NCI-H2081 (cell line): ENCODE data around the gene RAB3IL1.
"Not testable (repeated sequence)": the region's sequence is repeated elsewhere in the genome, so short reads cannot be mapped to it uniquely, and the experiment has no call there.

ENCODE experiments used
- DNase-seq, 2 experiments: peaks; one replicate each; lab custom pipeline; 2025; lab: John Stamatoyannopoulos, UW

RAB3IL1 gene

DNA sequence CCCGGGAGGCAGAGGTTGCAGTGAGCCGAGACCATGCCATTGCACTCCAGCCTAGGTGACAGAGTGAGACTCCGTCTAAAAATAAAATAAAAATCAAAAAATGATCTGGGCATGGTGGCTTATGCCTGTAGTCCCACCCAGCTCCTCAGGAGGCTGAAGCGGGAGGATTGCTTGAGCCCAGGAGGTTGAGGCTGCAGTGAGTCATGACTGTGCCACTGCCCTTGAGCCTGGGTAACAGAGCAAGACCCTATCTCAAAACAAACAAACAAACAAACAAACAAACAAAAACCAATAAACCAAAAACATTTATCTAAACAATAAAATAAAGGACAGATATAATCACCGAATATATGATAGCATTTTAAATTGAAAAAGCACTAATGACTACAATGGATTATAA lies 36.3 kb upstream of the RAB3IL1 start:
- not testable (repeated sequence) for DNase-seq

DNA sequence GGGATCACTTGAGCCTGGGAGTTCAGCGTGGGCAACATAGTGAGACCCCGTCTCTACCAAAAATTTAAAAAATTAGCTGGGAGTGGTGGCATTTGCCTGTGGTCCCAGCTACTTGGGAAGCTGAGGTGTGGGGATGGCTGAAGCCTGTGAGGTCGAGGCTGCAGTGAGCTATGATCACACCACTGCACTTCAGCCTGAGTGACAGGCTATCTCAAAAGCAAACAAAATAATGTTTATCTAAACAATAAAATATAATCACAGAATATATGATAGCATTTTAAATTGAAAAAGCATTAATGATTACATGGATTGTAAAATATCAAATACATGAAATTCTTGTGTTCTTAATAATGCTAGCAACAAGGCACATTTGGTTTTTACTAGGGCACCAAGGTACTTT lies 35.5 kb upstream of the RAB3IL1 start:
- DNase-seq, result no peak

DNA sequence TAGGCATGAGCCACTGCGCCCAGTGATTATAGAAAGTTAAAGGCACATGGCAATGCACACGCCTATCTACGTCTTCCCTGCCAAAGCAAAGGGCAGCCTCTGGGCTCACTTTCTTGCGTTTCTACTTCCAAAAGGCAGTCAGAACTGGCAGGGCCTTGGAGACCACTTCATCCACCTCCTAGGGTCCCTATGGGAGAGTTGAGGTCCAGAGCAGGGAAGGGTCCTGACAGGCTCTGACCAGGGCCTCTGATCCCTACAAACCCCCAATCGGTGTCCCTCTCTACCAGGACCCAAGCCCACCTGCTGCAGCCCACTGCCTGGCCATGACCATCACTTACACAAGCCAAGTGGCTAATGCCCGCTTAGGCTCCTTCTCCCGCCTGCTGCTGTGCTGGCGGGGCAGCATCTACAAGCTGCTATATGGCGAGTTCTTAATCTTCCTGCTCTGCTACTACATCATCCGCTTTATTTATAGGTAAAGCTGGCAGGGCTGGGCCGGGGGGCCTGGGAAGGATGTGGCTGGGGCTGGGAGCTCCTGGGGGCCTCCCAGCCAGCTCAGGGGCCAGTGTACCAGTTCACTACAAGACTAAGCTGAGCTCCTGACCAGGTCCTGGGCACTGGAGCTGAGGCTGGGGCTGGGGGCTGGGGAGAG lies 34.2 kb upstream of the RAB3IL1 start:
- DNase-seq, result no peak

DNA sequence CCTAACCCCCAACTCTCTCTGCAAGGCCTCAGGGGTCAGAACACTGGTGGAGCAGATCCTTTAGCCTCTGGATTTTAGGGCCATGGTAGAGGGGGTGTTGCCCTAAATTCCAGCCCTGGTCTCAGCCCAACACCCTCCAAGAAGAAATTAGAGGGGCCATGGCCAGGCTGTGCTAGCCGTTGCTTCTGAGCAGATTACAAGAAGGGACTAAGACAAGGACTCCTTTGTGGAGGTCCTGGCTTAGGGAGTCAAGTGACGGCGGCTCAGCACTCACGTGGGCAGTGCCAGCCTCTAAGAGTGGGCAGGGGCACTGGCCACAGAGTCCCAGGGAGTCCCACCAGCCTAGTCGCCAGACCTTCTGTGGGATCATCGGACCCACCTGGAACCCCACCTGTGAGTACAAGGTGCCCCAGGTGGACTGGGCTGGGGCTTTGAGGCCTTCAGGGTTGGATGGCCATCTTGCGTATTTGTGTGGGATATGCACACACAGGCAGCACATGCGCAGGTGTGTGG lies 32.7 kb upstream of the RAB3IL1 start, which contains the start of gene BEST1:
TSS of gene BEST1 (plus strand) at position 317 of the 513 bp plus-strand sequence. CDS start 1,456 bp downstream, outside the sequence.
- no peak for DNase-seq

DNA sequence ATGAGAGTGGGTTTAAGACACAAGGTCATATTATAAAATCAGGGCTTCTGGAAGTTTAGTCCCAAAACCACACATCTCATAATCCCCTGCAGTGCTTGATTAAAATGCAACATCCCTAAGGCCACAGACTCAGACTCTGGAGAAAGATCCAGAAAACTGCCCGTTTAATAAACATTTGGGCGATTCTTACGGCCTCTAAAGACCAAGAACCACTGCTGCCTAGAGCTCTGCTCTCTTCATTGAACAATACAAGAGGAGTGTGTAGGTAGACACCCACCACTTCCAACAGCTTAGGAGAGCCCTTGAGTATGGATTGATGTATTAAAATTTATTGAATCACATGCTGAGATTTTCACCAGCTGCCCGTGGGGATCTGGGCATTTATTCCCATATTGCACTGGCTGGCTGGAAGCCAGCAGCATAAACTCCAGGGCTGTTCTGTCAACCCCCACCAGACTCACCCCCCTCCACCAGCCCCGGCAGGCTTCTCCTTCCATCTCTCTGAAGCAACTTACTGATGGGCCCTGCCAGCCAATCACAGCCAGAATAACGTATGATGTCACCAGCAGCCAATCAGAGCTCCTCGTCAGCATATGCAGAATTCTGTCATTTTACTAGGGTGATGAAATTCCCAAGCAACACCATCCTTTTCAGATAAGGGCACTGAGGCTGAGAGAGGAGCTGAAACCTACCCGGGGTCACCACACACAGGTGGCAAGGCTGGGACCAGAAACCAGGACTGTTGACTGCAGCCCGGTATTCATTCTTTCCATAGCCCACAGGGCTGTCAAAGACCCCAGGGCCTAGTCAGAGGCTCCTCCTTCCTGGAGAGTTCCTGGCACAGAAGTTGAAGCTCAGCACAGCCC lies 32.0 kb upstream of the RAB3IL1 start:
- DNase-seq, result peak; percentile 43 to 71

DNA sequence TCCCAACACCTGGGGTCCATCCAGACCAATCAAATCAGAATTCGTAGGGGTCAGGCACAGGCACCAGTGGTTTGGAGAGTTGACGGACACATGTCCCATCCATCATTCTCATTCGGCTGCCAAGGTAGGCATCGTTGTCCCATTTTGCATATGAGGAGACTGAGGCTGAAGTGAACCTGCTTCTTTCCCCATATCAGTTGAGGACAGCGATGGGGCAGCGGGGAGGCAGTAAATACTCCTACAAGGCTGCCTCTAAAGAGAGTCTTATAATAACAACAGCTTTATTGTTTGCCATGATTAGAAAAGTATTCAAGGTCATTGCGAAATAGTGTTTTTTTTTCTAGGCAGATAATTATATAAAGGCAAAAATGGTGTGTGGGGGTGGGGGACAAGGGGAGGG lies 31.1 kb upstream of the RAB3IL1 start:
- DNase-seq, result no peak

DNA sequence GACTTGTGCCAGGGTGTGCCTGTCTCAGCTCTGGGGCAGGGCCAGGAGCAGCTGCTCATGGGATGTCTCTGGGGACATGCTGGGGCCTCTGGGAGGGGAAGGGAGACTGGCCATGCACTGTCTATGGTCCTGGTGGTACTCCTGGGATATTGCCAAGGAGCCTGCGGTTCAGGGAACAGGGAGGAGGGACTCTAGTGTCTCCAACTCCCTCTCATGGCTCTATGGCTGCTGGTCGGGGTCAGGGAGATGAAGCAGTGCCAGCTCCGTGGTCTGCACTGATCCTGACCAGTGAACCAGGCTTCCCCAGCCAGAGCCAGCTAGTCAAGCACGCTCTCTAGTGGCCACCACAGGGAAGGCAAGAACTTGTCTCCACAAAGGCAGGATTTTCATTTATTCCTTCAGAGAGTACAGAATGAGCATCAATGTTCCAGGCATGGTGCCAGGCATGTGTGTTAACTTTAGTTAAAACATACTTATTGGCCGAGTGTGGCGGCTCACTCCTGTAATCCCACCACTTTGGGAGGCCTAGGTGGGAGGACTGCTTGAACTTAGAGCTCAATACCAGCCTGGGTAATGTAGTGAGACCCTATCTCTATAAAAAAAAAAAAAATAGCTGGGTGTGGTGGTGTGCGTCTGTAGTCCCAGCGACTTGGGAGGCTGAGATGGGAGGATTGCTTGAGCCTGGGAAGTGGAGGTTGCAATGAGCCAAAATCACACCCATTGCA lies 30.3 kb upstream of the RAB3IL1 start:
- DNase-seq, result peak; percentile 70 to 76

DNA sequence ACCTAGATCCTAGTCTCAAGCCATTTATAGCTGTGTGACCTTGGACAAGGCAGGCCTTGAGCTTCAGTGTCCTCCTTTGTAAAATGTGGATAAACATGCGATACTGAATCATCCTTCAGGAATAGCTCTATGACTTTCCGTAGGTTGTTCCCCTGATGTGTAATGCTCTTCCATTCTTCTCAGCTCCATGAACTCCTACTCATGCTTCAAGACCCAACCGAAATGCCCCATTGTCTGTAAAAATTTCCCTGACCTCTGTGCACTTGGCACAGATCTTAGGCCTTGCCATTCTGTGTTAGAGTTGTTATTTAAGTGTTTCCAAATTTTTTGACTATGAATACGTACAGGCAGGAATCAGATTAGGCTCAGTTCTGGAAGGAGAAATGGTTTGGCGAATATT lies 29.5 kb upstream of the RAB3IL1 start:
- no peak for DNase-seq

DNA sequence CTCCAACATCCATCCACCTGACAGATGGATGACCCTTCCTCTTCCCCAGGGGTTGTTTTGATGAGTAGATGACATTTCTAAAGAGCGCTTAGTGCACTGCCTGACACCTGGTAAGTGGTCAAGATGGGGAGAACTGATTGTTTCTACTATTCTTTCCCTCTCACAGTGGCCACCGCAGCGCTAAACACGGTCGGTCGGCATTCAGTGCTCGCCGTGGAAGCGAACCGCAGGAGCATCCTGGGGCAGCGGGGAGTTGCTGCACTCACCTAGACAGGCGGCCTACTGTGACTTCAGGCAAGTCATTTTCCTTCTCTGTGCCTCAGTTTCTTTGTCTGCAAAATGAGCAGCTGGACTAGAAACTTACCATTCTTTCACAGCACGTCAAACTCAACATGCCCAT lies 27.8 kb upstream of the RAB3IL1 start:
- DNase-seq, result no peak

DNA sequence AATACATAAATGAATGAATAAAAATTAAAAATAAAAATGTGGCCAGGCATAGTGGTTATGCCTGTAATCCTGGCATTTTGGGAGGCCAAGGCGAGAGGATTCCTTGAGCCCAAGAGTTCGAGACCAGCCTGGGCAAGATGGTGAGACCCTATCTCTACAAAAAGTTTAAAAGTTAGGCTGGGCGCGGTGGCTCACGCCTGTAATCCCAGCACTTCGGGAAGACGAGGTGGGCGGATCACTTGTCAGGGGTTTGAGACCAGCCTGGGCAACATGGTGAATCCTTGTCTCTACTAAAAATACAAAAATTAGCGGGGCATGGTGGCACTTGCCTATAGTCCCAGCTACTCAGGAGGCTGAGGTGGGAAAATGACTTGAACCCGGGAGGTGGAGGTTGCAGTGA lies 23.1 kb upstream of the RAB3IL1 start:
- DNase-seq, result no peak

DNA sequence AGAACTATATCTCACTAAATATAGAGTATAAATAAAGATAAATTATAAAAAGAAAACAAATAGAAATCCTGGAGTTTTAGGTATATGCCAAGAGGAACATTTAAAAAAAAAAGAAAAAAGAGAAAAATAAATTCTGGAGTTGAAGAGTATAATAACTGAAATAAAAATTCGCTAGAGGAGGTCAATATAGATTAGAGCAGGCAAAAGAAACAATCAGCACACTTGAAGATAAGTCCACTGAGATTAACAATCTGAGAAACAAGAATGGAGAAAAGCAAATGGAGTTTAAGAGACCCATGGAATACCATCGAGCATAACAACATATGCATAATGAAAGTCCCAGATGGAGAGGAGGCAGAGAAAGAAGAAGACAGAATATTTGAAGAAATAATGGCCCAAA lies 18.5 kb upstream of the RAB3IL1 start:
- DNase-seq, result no peak

DNA sequence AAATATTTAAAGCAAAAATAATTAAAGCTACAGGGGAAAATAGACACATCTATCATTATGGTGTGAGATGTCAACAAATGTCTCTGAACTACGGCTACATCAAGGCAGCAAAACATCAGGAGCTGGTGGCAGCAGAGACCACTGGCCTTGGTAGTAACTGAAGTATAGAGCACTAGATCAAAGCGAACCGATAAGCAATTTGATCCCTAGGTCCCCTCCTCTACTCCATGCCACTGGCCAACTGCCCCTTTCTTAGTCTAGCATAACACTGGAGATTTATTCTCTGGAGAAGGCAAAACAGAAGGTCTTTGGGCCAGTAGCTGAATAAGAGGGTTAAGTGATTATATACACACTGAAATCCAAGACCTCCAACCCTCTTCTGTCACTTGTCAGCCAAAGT lies 13.6 kb upstream of the RAB3IL1 start:
- no peak for DNase-seq

DNA sequence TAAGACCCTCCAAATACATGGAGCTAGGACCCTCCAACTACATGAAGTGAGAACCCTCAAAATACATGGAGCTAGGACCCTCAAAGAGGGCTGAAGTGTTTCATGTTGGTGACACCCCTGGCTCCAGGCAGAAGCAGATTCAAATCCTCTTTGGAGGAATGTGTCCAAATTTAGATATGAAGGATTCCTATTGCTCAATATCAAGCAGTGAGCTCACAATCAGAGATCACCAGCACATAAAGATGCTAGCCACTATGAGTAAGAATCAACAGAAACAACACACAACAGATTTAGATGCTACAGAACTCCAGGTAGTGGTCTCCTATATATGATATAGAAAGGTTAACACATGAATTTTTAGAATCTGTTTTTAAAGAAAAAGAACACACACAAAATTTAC lies 11.2 kb upstream of the RAB3IL1 start:
- DNase-seq, result no peak

DNA sequence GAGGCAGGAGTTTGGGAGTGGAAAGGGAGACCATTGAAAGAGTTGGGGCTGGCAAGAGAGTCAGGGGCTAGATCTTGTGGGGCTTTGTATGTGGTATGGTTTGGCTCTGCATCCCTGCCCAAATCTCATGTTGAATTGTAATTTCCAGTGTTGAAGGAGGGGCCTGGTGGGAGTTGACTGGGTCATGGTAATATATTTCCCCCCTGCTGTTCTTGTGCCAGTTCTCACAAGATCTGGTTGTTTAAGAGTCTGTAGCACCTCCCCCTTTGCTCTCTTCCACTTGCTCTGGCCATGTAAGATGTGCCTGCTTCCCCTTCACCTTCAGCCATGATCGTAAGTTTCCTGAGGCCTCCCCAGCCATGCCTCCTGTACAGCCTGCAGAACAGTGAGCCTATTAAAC lies 10.1 kb upstream of the RAB3IL1 start:
- no peak for DNase-seq

DNA sequence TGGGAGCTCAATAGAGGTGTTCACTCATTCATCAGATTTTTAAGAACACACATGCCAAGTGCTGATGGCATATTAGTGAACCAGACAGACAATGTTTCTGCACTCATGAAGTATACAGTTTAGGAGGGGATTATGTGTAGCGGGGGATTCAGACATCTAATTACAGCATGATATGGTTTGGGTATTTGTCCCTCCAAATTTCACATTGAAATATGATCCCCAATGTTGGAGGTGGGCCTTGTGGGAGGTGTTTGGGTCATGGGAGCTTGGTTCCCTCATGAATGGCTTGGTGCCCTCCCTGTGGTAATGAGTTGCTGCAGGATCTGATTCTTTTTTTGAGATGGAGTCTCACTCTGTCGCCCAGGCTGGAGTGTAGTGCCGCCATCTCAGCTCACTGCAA lies 8.9 kb upstream of the RAB3IL1 start:
- no peak for DNase-seq

DNA sequence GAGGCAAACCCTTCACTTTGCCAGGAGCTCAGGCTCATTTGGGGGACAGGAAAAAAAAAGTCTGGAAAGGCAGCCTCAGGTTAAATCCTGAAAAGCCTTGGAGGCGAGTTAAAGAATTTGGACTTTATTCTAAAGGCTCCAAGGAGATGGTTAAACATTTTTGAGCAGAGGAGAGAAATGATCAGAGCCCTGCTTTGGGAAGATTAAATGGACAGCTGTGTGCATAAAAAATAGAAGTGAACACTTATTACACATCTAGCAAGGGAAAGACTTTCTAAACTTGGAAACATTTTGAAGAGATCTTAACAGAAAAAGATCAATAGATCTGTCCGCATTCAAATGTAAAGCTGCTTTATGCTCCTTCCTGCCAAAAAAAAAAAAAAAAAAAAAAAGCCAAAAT lies 8.4 kb upstream of the RAB3IL1 start:
- DNase-seq, result no peak

DNA sequence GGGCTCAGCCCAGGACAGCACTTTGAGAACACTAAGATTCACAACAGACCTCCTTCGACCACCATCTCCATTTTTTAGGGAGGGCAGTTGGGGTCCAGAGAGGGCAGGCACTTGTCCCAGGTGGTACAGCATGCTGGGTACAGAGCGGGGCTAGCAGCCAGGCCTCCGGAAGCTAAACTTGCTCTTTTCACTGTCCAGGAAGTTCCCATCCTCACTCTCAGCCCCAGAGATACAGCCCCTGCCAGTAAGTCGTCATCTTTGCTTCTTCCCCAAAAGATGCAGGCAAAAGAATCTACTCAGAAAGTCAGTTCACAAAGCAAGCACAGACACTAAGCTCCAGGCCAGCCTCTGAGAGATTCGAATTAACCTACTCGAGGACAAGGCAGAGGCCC lies 6.7 kb upstream of the RAB3IL1 start:
- DNase-seq, result no peak

DNA sequence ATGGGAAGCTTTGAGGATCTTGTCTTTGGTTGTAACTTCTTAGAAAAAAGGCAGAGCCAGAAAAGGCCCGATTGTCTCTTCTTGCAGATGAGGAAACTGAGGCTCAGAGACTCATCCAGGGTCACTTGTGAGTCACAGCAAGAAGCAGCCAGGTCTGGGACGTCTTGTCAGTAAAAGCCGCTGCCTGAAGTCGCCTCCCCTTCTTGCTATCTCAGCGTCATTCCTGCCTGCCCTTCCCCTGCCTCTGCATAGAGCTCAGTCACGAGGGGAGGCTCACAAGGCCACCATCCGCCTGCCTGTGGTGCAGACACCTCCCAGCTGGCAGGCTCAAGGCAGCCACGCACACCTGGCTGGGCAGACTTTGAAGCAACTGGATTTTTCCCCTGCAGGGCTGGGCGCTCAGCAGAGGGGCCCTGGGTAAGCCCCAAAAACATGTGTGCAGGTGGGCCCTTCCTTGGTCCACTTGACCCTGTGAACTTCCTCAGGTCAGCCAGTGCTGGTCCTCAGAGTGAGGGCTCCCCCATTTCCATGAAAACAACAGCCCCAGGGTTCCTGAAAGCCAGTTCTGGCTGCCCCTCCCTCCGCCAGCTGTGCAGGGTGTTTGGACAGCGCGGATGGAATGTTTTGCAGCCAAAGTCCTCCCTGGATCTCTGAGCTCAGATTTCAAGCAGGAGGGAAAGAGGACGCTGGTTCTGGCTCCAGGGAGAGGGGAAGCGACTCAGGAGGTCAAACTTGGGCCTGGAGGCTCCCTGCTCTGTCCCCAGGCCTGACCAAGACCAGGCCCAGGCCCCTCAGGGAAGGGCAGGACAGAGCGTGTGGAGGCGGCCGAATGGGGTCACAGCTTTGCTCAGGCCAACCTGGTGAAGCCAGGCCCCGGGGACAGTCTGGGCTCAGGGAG lies 6.0 kb upstream of the RAB3IL1 start:
- no peak for DNase-seq

DNA sequence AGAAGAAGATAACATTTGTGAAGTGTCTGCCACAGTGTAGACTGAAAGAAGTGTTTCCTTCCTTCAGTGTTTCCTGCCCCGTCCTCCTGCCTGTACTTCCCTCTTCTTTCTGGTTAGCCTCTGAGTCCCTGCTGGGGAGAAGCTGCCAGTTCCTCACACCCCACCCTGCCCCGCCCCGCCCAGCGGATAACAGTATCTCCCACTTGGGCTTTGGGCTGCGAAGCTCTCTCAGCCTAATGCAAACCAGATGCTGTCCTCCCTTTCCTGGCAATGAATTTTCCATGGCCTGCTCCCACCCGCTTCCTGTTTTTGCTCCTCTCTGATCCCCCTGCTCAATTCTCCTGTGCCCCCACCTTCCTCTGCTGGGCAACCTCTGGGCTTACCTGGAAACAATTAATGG lies 5.2 kb upstream of the RAB3IL1 start:
- no peak for DNase-seq

DNA sequence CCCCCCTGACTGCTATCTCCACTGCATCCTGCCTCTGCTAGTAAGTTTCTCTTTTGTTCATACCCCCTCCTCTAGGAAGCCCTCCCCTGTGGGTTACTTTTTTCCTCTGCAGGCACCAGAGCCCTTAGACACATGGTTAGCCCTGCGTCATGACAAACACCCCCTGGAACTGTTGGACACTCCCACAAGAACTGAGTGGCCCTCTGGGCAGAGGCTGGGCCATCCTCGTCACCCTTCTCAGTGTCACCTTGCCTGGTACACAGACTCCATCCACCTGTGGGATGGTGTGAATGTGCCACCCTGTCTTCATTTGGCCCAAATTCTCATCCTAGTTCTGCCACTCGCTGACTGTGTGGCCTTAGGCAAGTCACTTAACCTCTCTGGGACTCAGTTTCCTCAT lies 4.1 kb upstream of the RAB3IL1 start:
- DNase-seq, result no peak
